EH (cell line): Measurements from ENCODE around the gene CERS5.

ENCODE experiments used
- DNase-seq: peaks from one replicate; pipeline ENCODE4 v3.0.0-alpha.2; 2015; ENCODE audit warnings: low read depth

Gene CERS5

GRCh38 chr12:50167049-50167828 lies at the start of gene CERS5:
CERS5 (minus strand) TSS chr12:50167369; CDS start chr12:50167297, 72 bp downstream.
- DNase-seq: peak; percentile 99

GRCh38 chr12:50215033-50215432 lies 47.9 kb upstream of the CERS5 start:
- DNase-seq: peak; percentile 73

- DNase-seq: no peak
Measured at GRCh38 chr12:50214018-50214417, 46.8 kb upstream of the CERS5 start.

DNA sequence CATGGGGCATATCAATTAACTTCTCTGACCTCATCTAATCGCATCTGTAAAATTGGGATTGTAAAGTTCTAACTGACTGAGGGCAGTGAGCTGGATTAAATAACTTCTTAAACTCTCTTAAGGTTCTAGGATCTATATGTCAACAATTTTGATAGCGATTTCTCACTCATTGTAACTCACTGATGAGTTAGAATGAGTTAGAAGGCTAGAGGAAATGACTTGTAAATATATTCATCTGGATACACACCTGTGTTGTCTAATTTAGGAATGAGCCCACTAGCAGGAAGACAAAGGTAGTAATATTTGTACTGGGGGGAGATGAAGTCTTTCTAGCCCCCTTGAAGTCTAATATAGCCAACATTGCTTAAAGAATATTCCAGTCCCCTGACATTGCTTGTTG lies 46.3 kb upstream of the CERS5 start:
- DNase-seq: no peak

- no peak for DNase-seq
Measured at GRCh38 chr12:50212071-50212467, 44.9 kb upstream of the CERS5 start.

DNA sequence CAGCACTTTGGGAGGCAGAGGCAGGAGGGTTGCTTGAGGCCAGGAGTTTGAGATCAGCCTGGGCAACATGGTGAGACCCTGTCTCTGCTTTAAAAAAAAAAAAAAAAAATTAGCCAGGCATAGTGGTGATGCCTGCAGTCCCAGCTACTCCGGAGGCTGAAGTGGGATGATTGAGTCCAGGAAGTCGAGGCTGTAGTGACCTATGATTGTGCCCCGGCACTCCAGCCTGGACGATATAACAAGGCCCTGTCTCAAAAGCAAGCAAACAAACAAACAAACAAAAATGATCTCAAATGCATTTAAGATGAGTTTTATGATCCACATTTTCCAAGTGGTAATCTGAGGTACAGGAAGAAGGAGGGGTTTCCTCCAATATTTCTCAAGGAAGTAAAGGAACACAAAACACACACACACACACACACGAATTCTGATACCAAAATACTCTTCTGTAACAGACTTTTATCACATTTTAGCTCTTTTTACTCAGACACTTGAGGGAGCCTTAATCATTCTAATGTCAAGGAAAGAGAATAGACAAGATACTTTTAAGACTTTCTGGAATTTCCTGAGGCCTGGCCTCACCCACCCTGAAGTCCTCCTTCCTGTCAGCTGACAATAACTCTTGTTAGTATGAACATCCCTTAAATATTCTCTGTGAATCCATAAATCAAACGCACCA lies 44.4 kb upstream of the CERS5 start:
- DNase-seq: peak; percentile 83

- DNase-seq: no peak
Measured at GRCh38 chr12:50207424-50207823, 40.3 kb upstream of the CERS5 start.

- DNase-seq: no peak
Measured at GRCh38 chr12:50205648-50206047, 38.5 kb upstream of the CERS5 start.

GRCh38 chr12:50203691-50204090 lies 36.5 kb upstream of the CERS5 start:
- DNase-seq: no peak

DNA sequence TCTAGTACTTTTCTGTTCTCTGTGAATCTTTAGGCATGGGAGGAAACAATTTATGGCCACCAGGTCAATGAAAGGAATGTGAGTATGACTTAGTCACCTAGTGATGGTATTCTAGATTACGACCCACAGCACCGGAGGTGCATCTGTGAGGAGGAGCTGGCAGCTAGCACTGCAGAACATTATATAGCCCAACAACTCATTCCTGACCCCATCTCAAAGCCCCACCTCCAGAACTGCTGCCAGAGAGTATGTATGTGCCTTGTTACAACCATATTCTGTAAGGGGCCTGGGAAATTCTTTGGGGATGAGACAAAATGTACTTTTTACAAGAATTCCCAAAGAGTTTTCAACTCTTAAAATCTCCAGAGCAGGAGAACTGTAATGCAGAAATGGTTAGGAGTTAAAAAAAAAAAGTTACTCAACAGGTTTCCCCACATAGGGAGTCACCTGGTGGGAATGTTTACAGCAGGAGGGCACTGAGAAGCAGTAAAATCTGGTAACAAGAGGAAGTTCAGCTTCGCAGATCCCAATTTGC lies 34.9 kb upstream of the CERS5 start:
- peak; percentile 99 for DNase-seq

GRCh38 chr12:50200552-50201273 lies 33.5 kb upstream of the CERS5 start:
- peak; percentile 97 for DNase-seq

GRCh38 chr12:50198829-50199228 lies 31.7 kb upstream of the CERS5 start:
- DNase-seq: no peak

- DNase-seq: peak; percentile 54
Measured at GRCh38 chr12:50197297-50197727, 30.1 kb upstream of the CERS5 start.

DNA sequence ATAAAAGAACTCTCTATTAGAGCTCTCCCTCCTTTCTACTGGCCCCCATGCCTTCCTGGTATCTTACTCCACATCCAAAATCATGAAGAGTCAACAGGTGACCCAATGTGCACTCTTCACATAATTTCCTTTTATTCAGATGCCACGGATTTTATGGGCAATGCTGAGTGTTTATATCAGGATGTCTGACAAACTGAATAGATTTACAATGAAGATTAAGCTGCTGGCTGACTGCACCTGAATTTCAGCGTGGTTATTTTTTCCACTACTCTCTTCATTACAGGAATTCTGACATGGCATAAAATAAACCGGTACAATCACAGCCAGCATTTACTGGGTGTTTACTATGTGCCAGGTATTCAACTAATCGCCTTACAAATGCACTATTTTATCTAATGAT lies 29.4 kb upstream of the CERS5 start:
- DNase-seq: no peak

DNA sequence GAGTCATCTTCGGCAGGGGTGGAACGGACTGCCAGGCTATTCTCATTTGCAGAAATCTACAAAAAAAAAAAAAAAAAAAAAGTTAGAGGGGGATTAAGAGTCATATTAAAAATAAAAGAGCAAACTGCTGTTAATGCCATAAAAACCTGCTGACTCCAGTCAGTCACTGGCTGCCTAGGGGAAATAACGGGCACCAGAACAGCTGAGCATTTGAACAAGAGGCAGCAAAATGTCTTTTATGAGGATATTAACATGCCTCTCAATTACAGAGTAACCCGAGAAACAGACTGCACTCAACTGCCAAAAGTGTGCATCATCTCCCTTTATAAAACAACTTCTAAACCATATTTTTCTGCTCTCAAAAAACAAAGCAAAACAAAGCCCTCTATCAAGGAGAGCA lies 28.7 kb upstream of the CERS5 start:
- DNase-seq: peak; percentile 76

DNA sequence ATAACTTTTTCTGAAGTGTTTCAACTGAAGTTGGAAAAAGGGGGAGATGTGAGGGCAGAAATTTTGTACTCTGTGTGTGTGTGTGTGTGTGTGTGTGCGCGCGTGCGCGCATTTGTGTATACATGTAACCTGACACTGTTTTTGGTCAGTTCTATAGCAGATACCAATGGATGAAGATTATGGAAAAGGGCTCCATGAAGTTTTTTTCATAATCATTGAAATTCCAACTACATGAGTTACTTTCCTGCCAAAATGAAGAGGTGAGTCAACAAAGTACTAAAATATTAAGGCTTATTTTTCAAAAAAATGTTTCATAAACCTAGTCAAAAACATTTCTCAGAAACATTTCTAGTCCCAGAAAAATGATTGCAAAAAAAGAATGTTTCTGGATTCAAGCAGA lies 25.7 kb upstream of the CERS5 start:
- DNase-seq: peak; percentile 71

GRCh38 chr12:50192236-50192635 lies 25.1 kb upstream of the CERS5 start:
- no peak for DNase-seq

DNA sequence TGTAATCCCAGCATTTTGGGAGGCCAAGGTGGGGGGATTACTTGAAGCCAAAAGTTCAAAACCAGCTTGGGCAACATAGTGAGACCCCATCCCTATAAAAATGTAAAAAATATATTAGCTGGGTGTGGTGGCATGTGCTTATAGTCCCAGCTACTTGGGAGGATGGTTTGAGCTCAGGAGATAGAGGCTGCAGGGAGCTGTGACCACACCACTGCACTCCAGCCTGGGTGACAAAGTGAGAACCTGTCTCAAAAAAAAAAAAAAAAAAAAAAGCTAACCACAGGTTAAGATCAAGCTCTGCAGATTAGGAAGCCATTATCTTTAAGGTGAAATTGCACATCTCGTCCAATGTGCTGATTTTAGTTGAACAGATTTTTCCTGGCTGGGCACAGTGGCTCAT lies 23.7 kb upstream of the CERS5 start:
- no peak for DNase-seq

DNA sequence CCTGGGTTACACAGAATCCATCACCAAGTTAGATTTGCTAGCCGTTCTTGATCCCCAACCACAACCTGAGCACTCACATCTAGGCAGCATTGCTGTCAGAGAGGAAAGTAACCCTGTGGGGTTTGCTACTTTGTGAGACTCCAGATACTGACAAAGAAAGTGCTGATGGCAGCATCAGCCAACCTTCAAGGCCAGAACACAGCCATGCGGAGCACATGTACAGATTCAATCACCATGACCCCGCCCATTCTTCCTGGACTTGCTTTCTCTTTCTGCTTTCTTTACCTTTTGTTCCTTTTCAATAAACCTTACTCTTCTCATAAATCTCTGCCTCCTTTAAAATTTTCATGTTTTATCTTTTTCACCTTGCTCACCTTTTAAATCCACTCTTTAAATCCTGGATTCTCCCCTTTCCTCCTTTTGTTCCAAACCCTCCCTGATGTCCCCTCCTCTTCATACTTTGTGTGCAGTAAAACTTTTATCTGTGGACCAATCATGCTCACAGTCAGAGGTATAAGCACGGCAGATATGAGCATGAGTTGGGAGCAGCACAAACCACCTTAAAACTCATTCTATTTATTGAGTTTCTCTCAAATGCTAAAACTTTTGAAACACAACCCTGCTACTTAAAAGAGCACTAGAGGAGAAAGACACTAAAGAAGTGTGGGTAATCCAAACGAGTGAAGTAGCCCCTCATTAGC lies 21.9 kb upstream of the CERS5 start:
- no peak for DNase-seq

DNA sequence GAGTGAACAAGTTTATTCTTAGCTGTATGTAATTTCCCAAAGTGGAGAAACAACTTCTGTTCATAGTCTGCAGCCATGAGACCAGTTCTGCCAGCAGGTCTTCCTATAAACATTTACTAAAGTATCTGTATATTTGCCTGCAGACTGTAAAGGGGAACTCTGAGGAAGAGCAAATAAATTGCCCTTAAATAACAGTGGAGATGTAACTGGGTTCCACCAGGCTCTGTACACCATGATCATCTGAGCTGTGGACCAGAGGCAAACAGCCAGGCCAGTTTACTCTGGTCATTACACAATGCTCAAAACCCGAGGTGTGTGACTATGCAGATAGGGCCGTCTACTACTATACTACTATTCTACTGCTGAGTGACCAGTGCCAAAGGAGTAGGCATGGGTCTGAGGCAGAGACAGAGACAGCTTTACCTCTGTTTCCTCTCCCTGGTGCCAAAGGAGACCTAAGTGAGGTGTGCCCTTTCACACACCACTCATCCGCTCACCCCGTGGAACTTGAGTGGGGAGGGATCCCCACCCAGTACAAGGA lies 21.1 kb upstream of the CERS5 start:
- peak; percentile 75 for DNase-seq

- peak; percentile 97 for DNase-seq
Measured at GRCh38 chr12:50187084-50187900, 20.1 kb upstream of the CERS5 start.
